GDM1 (cell line): Measurements from ENCODE around the gene SLC16A13.
"Not testable (repeated sequence)": the region's sequence is repeated elsewhere in the genome, so short reads cannot be mapped to it uniquely, and the experiment has no call there.

Experiments
- DNase-seq: peaks from one replicate; lab custom pipeline; 2025; lab: John Stamatoyannopoulos, UW

The SLC16A13 gene

GRCh38 chr17:7029659-7030058 is 6.2 kb upstream of the SLC16A13 start:
- peak; percentile 69 for DNase-seq

- DNase-seq = peak; percentile 77
Observed at GRCh38 chr17:7034955-7035590, 742 bp upstream of the SLC16A13 start.

DNA sequence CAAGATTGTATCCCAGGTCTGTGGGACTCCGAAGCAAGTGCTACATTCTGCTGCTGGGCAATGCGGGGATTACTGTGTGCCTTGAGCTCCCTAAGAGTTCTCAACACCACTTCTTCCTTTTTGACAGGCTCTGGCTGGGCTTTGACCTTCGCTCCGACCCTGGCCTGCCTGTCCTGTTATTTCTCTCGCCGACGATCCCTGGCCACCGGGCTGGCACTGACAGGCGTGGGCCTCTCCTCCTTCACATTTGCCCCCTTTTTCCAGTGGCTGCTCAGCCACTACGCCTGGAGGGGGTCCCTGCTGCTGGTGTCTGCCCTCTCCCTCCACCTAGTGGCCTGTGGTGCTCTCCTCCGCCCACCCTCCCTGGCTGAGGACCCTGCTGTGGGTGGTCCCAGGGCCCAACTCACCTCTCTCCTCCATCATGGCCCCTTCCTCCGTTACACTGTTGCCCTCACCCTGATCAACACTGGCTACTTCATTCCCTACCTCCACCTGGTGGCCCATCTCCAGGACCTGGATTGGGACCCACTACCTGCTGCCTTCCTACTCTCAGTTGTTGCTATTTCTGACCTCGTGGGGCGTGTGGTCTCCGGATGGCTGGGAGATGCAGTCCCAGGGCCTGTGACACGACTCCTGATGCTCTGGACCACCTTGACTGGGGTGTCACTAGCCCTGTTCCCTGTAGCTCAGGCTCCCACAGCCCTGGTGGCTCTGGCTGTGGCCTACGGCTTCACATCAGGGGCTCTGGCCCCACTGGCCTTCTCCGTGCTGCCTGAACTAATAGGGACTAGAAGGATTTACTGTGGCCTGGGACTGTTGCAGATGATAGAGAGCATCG is 2.4 kb downstream of the SLC16A13 start:
- DNase-seq = no peak

GRCh38 chr17:7039832-7040231 is 4.0 kb downstream of the SLC16A13 start:
- DNase-seq = no peak

- DNase-seq = no peak
Observed at GRCh38 chr17:7041607-7042500, 6.0 kb downstream of the SLC16A13 start.

GRCh38 chr17:7042501-7043181 is 6.8 kb downstream of the SLC16A13 start:
- no peak for DNase-seq

DNA sequence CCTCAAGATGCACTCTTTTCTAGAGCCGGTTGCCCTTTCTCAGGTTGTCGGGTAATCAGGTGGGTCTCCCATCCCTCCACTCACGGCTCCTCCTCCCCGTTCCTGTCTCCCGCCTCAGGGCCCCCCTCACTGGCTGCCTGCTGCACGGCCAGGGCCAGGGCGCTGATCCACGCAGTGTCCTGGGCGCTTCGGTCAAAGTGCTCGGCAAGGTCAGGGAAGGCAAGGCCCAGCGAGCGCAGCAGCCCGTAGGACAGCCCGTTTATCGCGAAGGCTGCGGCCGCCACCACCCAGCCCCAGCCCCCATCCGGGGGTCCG is 7.3 kb downstream of the SLC16A13 start:
- no peak for DNase-seq

- no peak for DNase-seq
Observed at GRCh38 chr17:7043497-7044198, 7.8 kb downstream of the SLC16A13 start, which contains the start of gene SLC16A11. Gene SLC16A11, minus strand, starts transcription at chr17:7044092. Its CDS starts 579 bp downstream, at chr17:7043513.

DNA sequence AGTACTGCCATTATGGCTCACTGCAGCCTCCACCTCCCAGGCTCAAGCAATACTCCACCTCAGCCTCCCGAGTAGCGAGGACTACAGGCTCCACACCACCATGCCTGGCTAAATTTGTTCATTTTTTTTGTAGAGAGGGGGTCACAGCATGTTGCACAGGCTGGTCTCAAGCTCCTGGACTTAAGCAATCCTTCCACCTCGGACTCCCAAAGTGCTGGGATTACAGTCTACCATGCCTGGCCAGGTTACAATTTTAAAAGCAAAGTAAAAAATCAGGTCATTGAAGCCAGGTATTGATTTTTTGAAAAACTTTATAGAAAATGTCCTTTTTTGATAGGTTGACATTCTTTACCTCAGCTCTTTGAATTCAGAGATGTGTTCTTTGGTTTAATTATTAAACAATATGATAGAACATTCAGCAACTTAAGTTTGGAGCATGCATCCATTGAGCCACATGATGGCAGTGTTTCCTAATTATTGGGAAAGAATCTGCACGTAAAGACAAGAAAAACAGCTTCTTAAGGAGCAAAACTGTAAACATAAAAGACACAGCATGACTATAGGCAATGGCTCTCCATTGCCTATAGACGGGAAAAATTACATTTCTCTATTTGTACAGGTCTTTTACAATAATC is 9.8 kb downstream of the SLC16A13 start:
- DNase-seq = peak; percentile 50

- no peak for DNase-seq
Observed at GRCh38 chr17:7046127-7046724, 10.4 kb downstream of the SLC16A13 start.

DNA sequence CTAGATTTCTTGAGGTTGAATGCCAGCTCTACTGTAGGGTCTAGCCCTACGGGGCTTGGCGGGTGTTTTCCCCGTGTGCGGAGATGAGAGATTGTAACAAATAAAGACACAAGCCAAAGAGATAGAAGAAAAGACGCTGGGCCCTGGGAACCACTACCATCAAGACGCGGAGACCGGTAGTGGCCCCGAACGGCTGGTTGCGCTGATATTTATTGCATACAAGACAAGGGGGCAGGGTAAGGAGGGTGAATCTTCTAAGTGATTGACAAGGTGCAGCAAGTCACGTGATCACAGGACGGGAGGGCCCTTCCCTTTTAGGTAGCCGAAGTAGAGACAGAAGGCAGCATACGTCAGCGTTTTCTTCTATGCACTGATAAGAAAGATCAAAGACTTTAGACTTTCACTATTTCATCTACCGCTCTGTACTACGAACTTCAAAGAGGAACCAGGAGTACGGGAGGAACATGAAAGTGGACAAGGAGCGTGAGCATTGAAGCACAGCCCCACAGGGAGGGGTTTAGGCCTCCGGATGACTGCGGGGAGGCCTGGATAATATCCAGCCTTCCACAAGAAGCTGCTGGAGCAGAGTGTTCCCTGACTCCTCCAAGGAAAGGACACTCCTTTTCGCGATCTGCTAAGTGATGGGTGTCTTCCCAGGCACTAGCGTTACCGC is 11.0 kb downstream of the SLC16A13 start:
- DNase-seq = not testable (repeated sequence)

DNA sequence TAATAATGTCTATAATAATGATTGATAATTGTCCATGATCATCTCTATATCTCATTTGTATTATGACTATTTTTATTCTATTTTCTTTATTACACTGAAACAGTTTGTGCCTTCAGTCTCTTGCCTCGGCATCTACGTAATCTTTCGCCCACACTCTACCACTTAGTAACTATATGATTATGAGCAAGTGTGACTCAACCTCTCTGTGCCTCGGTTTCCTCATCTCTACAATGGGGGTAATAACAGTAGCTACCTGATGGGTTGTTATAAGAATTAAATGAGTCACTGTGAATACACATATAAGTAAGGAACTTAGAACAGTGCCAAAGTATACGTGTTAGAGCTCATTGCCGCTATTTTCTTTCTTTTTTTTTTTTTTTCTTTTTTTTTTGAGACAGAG is 11.8 kb downstream of the SLC16A13 start:
- DNase-seq = no peak

GRCh38 chr17:7048968-7049367 is 13.2 kb downstream of the SLC16A13 start:
- no peak for DNase-seq

GRCh38 chr17:7050583-7050982 is 14.8 kb downstream of the SLC16A13 start:
- not testable (repeated sequence) for DNase-seq

GRCh38 chr17:7056386-7056785 is 20.6 kb downstream of the SLC16A13 start:
- no peak for DNase-seq

GRCh38 chr17:7058831-7059447 is 23.1 kb downstream of the SLC16A13 start:
- no peak for DNase-seq

- DNase-seq = no peak
Observed at GRCh38 chr17:7060165-7060891, 24.5 kb downstream of the SLC16A13 start.

DNA sequence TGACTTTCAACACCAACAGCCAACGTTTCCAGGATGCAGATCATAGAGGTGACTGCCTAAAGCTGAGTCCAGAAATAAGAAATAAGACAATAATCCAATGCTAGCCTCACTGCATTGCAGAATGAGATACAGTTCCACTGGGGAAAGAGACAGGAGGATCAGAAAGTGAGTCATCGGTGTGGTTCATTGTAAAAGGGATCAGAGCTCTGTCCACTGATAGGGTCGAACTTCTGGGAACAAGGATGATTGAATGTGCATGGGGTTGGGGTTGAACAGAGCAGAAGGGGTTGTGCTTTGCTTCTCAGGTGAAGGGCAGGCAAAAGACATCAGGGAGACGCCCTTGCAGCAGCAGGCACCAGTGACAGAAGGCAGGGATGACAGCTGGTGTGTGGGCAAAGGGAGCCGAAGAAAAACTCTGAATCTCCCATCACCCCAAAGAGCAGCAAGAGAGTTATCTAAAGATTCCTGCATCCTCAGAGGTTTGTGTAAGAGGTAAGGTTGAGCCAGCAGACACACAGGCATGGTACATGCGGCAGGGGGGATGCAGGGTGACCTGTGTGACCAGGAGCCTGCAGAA is 27.8 kb downstream of the SLC16A13 start:
- no peak for DNase-seq
